ENCODE results near the gene KRTAP10-11.
"Not testable (repeated sequence)": the region's sequence is repeated elsewhere in the genome, so short reads cannot be mapped to it uniquely, and the experiment has no call there.

KRTAP10-11 gene, protein sequence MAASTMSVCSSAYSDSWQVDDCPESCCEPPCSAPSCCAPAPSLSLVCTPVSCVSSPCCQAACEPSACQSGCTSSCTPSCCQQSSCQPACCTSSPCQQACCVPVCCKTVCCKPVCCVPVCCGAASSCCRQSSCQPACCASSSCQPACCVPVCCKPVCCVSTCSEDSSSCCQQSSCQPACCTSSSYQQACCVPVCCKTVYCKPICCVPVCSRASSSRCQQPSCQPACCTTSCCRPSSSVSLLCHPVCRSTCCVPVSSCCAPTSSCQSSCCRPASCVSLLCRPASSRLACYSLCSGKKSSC
- total RNA-seq, result 0 reads per million in 17 experiments

- not testable (repeated sequence) for DNase-seq
These were observed at the start of gene KRTAP10-11 for GRCh38 chr21:44646366-44647221. TSS of gene KRTAP10-11 (plus strand) at chr21:44646414. CDS start at chr21:44646459, 45 bp downstream.

DNA sequence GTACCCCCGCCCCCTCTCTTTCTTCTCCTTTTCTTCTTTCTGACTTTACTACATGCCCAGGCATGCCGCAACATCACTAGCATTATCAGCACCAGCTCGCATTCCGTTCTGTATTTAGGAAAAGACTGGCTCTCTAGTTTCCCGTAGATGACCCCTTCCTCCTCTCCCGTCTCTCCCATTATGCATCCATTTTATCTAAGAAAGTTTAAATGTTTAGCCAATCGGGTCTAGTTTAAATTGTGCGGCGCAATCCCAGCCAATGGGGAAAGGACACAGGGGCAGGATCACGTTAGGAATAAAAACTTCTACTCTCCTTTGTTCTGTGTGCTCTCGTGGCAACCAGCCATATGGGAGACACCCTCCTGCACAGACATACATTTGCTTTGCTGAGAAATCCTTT, 48.2 kb upstream of the KRTAP10-11 start:
- DNase-seq, result no peak

DNA sequence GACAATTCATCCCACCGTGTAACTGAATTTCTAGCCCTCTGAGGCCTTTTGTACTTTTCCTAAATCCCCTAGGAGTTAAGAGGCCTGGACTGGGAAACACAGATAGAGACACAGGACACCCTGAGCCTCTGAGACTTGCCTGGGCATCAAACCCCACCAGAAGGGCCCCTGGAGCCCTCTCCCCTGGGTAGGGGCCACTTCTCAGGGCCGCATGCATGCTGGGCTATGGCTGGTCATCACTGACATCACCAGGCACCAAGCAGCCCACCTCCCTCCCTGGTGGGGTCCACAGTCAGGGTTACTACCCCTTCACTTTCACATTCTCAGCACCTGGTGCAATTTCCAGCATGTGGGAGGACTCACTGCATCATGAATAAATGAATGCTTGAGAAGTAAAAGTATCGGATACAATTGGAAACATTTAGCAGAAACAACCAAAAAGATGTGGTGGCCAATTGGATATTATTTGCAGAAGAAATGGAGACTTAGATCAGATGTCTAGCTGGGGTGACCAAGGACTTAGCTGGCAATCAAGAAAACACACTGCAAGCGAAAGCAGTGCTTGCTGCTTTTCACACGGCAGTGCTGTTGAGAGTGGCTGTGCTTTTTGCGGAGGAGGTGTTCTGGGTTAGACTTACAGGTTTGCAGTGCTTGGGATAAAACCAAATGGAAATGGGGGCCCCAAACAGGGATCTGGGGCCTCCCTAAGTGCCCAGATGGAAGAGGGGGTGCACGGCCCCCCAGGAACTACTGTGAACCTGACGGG, 46.8 kb upstream of the KRTAP10-11 start:
- no peak for DNase-seq

DNA sequence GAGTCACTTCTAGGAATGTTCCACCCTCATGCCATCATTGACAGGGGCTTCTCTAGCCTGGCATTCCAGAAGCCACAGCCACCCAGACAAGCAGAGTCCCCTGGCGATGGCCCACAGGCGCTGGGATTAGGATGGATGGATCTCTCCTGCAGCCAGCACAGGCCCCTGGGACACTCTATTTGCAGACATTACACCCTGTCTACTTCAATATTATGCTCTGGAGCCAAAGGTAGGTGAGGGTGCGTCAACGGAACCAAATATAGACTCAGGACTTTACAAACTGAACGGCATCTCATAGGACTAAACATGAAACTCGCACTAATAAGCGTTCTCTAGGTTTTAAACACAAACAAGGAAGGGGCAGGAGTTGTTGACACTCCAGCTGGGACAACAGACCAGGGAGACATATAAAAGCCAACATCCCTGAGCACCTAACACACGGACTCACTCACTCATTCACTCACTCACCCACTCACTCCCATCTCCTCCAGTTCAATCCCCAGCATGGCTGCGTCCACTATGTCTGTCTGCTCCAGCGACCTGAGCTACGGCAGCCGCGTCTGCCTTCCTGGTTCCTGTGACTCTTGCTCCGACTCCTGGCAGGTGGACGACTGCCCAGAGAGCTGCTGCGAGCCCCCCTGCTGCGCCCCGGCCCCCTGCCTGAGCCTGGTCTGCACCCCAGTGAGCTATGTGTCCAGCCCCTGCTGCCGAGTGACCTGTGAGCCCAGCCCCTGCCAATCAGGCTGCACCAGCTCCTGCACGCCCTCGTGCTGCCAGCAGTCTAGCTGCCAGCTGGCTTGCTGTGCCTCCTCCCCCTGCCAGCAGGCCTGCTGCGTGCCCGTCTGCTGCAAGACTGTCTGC, 45.9 kb upstream of the KRTAP10-11 start, which contains the start of gene KRTAP10-7:
TSS of gene KRTAP10-7 (plus strand) at position 480 of the 861 bp plus-strand sequence. CDS start at position 505, 25 bp downstream.
- DNase-seq, result not testable (repeated sequence)

DNA sequence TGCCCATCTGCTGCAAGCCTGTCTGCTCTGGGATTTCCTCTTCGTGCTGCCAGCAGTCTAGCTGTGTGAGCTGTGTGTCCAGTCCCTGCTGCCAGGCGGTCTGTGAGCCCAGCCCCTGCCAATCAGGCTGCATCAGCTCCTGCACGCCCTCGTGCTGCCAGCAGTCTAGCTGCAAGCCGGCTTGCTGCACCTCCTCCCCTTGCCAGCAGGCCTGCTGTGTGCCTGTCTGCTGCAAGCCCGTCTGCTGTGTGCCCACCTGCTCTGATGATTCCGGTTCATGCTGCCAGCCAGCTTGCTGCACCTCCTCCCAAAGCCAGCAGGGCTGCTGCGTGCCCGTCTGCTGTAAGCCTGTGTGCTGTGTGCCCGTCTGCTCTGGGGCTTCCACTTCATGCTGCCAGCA, 45.1 kb upstream of the KRTAP10-11 start:
- not testable (repeated sequence) for DNase-seq

GRCh38 chr21:44601596-44602462, 44.4 kb upstream of the KRTAP10-11 start:
- no peak for DNase-seq

- DNase-seq, result no peak
These were observed 43.8 kb upstream of the KRTAP10-11 start for GRCh38 chr21:44602463-44602850.

DNA sequence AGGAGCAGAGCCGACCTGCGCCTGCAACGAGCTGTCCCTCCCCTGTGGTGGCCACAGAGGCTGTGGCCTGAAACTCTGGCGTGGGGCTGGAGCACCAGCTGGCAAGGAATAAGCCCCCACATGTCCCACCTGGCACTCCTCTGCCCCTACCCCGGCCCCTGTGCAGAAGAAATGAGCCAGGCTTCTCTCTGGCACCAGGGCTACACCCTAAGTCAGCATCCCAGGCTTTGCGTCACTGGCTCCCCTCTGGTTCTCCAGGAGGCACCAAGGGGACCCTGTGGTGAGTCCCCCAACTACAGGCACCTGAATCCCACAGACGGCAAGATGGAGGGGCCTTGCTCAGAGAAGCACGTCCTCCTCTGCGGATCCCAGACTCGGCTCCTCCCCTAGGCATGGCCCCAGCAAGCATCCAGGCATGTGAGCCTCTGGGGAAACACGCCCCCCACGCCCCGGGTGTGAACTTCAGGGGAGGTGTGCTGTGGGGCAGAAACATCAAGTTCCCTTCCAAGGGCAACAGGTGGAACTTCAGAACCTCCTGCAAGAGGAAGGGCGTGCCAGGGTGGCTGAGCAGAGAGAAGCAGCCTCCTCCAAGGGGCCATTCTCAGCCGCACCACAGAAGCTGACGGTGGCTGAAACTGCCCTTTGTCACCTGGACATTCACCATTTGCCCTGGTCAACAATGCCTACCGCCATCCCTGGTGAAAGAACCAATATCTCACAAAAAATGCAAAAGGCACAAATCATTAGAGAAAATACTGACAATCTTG, 42.9 kb upstream of the KRTAP10-11 start:
- DNase-seq, result no peak

GRCh38 chr21:44603911-44604310, 42.3 kb upstream of the KRTAP10-11 start:
- no peak for DNase-seq

- DNase-seq, result no peak
These were observed 39.7 kb upstream of the KRTAP10-11 start for GRCh38 chr21:44606495-44606894.

GRCh38 chr21:44609193-44609592, 37.0 kb upstream of the KRTAP10-11 start:
- no peak for DNase-seq

GRCh38 chr21:44610157-44610843, 35.9 kb upstream of the KRTAP10-11 start:
- DNase-seq, result not testable (repeated sequence)

DNA sequence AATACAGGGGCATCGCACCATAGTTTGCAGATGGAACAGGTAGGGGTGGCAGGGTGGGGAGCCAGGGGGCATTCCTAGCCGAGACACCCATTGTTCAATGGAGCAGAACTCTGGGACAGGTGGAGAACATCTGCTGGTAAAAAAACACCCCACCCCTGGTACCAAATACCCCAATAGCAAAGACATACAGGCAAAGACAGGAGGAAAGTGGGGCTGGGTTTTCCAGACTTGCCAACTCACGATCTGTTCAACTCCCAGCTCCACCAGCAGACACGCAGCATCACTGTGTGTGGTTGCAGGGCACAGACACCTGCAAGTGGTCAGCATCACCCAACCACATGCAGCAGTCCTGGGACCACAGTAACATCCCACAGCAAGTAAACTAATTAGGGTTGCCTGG, 34.7 kb upstream of the KRTAP10-11 start:
- DNase-seq, result no peak

DNA sequence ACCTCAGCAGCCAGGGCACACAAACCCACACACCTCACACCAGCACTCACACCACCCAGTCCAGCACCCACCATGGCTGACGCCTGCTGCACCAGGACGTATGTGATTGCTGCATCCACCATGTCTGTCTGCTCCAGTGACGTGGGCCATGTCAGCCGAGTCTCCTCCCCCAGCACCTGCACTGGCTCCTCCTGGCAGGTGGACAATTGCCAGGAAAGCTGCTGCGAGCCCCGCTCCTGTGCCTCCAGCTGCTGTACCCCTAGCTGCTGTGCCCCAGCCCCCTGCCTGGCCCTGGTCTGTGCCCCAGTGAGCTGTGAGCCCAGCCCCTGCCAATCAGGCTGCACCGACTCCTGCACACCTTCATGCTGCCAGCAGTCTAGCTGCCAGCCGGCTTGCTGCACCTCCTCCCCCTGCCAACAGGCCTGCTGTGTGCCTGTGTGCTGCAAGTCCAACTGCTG, 34.2 kb upstream of the KRTAP10-11 start, which contains the start of gene KRTAP10-8:
TSS of gene KRTAP10-8 (plus strand) at position 51 of the 458 bp plus-strand sequence. CDS start at position 73, 22 bp downstream.
- DNase-seq, result no peak

DNA sequence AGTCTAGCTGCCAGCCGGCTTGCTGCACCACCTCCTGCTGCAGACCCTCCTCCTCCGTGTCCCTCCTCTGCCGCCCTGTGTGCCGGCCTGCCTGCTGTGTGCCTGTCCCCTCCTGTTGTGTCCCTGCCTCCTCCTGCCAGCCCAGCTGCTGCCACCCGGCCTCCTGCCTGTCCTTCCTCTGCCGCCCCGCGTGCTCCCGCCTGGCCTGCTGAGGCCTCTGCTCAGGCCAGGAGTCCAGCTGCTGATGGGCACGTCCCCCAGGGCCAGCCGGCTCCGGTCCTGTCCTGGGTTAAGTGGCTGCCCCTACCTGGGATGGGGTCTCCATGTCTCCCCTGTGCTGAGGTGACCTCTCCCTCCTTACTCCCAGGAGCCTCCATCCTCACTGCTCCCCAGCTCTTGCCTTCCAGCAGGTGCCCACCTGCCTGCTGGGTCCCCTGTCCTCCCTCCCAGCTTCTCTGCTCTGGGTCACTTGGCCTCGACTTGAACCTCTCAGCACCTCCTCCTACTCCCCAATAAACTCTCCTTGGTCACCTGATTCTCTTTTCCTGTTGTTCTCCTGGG, 33.5 kb upstream of the KRTAP10-11 start:
- DNase-seq, result no peak

DNA sequence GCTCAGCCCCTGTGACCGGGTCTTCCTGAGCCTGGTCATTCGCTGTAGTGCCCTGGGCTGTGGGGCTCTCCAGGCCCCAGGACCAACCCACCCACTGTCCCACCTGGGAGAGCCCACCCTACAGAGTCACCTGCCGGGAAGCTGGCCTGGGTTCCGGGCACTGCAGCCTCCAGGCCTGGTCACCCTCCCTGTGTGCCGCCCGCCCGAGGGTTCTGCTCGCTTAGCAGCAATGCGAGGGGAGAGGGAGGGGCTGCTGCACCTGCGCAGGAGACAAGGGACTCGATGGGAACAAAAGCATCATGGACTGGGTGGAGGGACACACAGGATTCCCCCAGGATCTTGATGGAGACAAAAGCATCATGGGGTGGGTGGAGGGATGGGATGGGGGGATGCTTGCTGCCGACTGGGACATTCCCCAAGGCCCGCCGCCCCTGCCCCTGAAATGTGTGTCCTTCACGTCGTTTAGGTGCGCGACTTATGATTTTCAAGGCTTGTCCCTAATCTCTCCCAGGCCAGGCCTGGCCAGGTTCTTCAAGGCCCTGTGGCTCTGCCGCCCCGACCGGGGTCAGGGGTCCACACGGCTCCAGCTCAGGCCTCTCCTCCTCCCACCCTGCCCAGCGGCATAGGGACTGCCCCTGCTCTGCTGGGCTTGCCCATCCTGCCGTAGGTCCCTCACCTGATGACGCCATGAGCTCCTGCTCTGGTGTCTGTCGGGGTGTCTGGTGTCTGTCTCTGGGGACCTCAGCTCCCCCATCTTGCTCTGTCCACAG, 32.6 kb upstream of the KRTAP10-11 start:
- DNase-seq, result no peak

DNA sequence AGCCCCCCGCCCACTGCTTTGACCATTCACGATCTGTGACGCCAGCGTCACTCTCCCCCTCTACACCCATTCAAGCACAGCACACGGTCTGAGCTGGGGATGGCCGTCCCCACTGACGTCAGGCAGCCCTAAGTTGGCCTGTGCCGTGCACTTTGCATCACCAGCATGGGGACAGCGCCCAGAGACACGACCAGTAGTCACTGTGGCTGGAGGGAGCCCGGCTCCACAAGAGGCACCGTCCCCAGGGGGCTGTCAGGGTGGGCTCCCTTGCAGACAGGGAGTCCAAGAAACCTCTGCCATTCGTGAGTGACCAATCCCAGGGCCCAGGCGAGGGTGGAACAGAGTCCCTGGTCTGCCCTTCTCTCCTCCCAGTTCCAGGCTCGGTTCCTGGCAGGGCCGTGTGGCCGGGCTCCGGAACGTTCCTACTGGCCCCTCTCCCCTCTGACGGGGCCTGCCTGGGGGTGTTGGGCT, 32.0 kb upstream of the KRTAP10-11 start:
- no peak for DNase-seq

- DNase-seq, result no peak
These were observed 31.2 kb upstream of the KRTAP10-11 start for GRCh38 chr21:44614961-44615391.

Measured in suppressor macrophage (primary cell).